Gastrocnemius medialis (tissue), 4 donors: Measurements from ENCODE around the gene SLC46A3.

Experiments
- CTCF ChIP-seq, 5 experiments: fragments of 450-650 bp in 3 of 5; fragments of 200-600 bp in 2 of 5; sonication (generic) in 2 of 5; IDR thresholded peaks in 4 of 5; conservative IDR thresholded peaks in 1 of 5; 1 replicate in 4 of 5; 2 replicates in 1 of 5; pipeline ENCODE4 v1.5.1; 2016 to 2019; ENCODE audit warnings: antibody characterized with exemption in 5 of 5, mild to moderate bottlenecking in 3 of 5, moderate library complexity in 3 of 5
- POLR2A ChIP-seq, 2 donors: fragments of 450-650 bp; IDR thresholded peaks; one replicate each; pipeline ENCODE4 v1.6.1; 2017; ENCODE audit warnings: antibody characterized with exemption in 2 of 2, mild to moderate bottlenecking in 2 of 2, moderate library complexity in 2 of 2

DNA sequence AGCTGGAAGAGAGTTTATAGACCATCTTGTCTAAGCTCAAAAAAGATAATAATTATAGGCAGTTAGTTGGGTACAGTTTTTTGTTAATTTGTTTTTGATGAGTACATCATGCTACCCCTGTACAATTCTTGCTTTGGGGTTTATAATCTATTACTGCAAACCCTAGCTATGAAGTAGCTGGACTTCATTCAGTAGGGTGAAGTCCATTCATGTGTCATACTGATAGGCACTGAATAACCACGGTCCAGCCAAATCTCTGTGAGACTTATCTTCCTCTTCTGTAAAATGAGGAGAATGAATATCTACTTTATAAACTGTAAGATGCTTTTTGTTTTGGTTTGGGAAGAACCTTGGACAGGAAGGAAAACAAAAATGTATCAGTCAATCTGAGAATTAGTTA lies 19.5 kb downstream of the SLC46A3 start:
- no peak for TF ChIP-seq CTCF (IDR thresholded peaks at IDR 0.05 in 4 of 5, conservative IDR thresholded peaks at IDR 0.05 in 1 of 5)
- TF ChIP-seq POLR2A (IDR thresholded peaks at IDR 0.05): no peak
